ENCODE measurements around the gene OR2T10.
"Not testable (repeated sequence)": the region's sequence is repeated elsewhere in the genome, so short reads cannot be mapped to it uniquely, and the experiment has no call there.

OR2T10 gene

GRCh38 chr1:248597589-248597988 lies at the start of gene OR2T10:
OR2T10 (minus strand) TSS chr1:248597700; CDS start chr1:248593768, 3,932 bp downstream.
- DNase-seq (ENCODE audit: low spot score) (no peak), FAIRE-seq (no peak)

GRCh38 chr1:248645178-248645577 lies 47.7 kb upstream of the OR2T10 start, which contains the start of gene OR2T35:
OR2T35 (minus strand) TSS chr1:248645278; CDS start chr1:248639258, 6,020 bp downstream.
- not testable (repeated sequence) for DNase-seq (ENCODE audit: low spot score); FAIRE-seq

GRCh38 chr1:248642971-248643651 lies 45.6 kb upstream of the OR2T10 start:
- DNase-seq (ENCODE audit: low spot score); FAIRE-seq: not testable (repeated sequence)

- FAIRE-seq; DNase-seq (ENCODE audit: low spot score): not testable (repeated sequence)
These were observed 44.1 kb upstream of the OR2T10 start for GRCh38 chr1:248641583-248641982.

- not testable (repeated sequence) for FAIRE-seq
These were observed 43.4 kb upstream of the OR2T10 start for GRCh38 chr1:248640906-248641305.

GRCh38 chr1:248639652-248640051 lies 42.2 kb upstream of the OR2T10 start:
- not testable (repeated sequence) for DNase-seq (ENCODE audit: low spot score); FAIRE-seq

More at GRCh38 chr1:248640906-248641305, 43.4 kb upstream of the OR2T10 start:
- DNase-seq (ENCODE audit: low spot score) = not testable (repeated sequence)

- not testable (repeated sequence) for FAIRE-seq; DNase-seq (ENCODE audit: low spot score)
These were observed 39.1 kb upstream of the OR2T10 start for GRCh38 chr1:248636612-248637011.

GRCh38 chr1:248634991-248635390 lies 37.5 kb upstream of the OR2T10 start, which contains the start of gene OR2T11:
OR2T11 (minus strand) TSS chr1:248635091; CDS start chr1:248627128, 7,963 bp downstream.
- DNase-seq (ENCODE audit: low spot score) = not testable (repeated sequence)
- peak; percentile 50 for FAIRE-seq

- no peak for DNase-seq (ENCODE audit: low spot score)
- FAIRE-seq = no peak
These were observed 34.0 kb upstream of the OR2T10 start for GRCh38 chr1:248631354-248632008.

- FAIRE-seq (no peak), DNase-seq (ENCODE audit: low spot score) (no peak)
These were observed 33.1 kb upstream of the OR2T10 start for GRCh38 chr1:248630551-248630950.

- no peak for FAIRE-seq
- DNase-seq (ENCODE audit: low spot score) = no peak
These were observed 30.7 kb upstream of the OR2T10 start for GRCh38 chr1:248627971-248628844.

- DNase-seq (ENCODE audit: low spot score) = no peak
- no peak for FAIRE-seq
These were observed 28.5 kb upstream of the OR2T10 start for GRCh38 chr1:248625971-248626370.

GRCh38 chr1:248625166-248625565 lies 27.7 kb upstream of the OR2T10 start:
- no peak for DNase-seq (ENCODE audit: low spot score)
- no peak for FAIRE-seq

- DNase-seq (ENCODE audit: low spot score) (peak; percentile 32), FAIRE-seq (no peak)
These were observed 25.1 kb upstream of the OR2T10 start for GRCh38 chr1:248622570-248623001.

GRCh38 chr1:248621770-248622169 lies 24.3 kb upstream of the OR2T10 start:
- no peak for DNase-seq (ENCODE audit: low spot score)
- no peak for FAIRE-seq

GRCh38 chr1:248618878-248619277 lies 21.4 kb upstream of the OR2T10 start:
- DNase-seq (ENCODE audit: low spot score) (peak; percentile 39), FAIRE-seq (no peak)

- FAIRE-seq (no peak), DNase-seq (ENCODE audit: low spot score) (no peak)
These were observed 20.6 kb upstream of the OR2T10 start for GRCh38 chr1:248618119-248618518.

- no peak for DNase-seq (ENCODE audit: low spot score)
- FAIRE-seq = no peak
These were observed 16.2 kb upstream of the OR2T10 start for GRCh38 chr1:248613742-248614141.

- FAIRE-seq (no peak), DNase-seq (ENCODE audit: low spot score) (no peak)
These were observed 14.4 kb upstream of the OR2T10 start for GRCh38 chr1:248611883-248612414.

- FAIRE-seq = no peak
- no peak for DNase-seq (ENCODE audit: low spot score)
These were observed 12.8 kb upstream of the OR2T10 start for GRCh38 chr1:248610301-248610700.

GRCh38 chr1:248599396-248599795 lies 1.9 kb upstream of the OR2T10 start:
- DNase-seq (ENCODE audit: low spot score) = no peak
- FAIRE-seq = no peak
